ENCODE measurements around the gene SIGLEC11.
"Not testable (repeated sequence)": the region's sequence is repeated elsewhere in the genome, so short reads cannot be mapped to it uniquely, and the experiment has no call there.

SIGLEC11 gene, protein sequence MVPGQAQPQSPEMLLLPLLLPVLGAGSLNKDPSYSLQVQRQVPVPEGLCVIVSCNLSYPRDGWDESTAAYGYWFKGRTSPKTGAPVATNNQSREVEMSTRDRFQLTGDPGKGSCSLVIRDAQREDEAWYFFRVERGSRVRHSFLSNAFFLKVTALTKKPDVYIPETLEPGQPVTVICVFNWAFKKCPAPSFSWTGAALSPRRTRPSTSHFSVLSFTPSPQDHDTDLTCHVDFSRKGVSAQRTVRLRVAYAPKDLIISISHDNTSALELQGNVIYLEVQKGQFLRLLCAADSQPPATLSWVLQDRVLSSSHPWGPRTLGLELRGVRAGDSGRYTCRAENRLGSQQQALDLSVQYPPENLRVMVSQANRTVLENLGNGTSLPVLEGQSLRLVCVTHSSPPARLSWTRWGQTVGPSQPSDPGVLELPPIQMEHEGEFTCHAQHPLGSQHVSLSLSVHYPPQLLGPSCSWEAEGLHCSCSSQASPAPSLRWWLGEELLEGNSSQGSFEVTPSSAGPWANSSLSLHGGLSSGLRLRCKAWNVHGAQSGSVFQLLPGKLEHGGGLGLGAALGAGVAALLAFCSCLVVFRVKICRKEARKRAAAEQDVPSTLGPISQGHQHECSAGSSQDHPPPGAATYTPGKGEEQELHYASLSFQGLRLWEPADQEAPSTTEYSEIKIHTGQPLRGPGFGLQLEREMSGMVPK

DNA sequence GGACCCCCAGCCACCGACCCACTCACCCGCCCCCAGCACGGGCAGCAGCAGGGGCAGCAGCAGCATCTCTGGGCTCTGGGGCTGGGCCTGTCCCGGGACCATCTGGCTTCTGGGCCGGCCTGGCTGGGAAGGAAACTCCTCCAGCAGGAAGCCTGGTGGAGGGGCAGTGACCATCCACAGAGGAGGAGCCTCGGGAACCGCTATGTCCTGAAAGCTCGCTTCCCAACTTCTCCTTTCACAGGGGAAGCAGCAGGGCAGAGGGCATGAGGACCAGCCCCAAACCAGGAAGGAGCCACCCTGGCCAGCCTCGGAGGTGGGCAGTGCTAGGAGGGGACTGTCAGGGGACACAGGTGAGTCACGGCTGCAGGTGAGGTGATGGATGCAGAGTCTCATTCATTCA is at the start of gene SIGLEC11:
TSS of gene SIGLEC11 (minus strand) at position 193 of the 400 bp plus-strand sequence. CDS start at position 102, 91 bp downstream.
- DNase-seq (ENCODE audit: low read depth in 2 of 2) = not testable (repeated sequence)

DNA sequence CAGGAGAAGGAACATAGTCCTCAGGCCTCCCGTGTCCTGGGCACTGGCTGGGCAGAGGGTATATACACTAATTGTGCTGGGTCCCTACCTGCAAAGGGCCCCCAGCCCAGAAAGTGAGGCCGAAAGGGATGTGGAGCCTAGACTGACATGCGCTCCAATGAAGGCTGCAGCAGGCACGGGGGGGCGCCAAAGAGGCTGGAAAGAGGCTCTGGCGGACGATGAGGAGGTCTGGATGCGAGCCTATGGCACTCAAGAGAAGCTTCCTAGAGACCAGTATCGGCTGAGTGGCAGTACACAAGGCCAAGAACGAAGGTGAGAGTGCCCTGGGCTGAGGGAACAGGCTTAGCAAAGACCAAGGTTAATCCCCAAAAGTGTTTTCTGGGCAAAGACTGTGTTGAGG is 47.6 kb upstream of the SIGLEC11 start:
- DNase-seq (ENCODE audit: low read depth in 2 of 2) = no peak

DNA sequence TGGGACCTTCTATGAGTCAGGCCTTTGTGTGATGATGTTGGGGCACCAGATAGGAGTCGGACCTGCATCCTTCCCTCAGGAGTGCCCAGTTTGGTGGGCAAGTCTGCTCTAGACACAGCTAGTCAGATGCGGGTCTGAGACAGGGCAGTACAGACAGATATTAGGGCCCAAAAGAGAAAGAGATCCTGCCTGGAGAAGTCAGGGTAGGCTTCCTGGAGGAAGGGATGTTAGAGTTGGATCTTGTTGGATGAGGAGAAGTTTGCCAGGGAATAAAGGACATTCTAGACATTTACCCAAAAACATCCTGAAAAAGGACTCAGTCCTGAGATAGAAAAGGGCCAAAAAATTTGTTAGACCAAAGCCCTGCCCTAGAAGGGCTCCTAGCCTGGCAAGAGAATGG is 47.0 kb upstream of the SIGLEC11 start:
- DNase-seq (ENCODE audit: low read depth in 2 of 2) = no peak

DNA sequence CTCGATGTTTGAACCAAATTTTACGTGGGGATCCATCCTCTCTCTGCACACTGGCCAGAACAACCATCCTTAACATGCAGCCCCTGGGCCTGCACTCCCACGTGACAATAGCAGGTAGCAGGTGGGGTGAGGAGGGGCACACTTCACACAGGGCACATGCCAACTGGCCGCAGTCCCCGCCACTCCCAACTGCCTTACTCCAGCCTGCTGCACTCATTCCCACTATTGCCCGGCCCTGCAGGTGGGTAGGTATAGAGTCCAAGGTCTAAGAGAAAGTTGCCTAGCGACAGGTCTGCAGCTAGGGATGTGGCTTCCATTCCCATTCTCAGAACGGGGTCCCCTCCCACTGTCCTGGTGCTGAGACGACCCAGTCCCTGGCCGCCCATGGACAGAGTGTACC is 46.2 kb upstream of the SIGLEC11 start:
- no peak for DNase-seq (ENCODE audit: low read depth in 2 of 2)

DNA sequence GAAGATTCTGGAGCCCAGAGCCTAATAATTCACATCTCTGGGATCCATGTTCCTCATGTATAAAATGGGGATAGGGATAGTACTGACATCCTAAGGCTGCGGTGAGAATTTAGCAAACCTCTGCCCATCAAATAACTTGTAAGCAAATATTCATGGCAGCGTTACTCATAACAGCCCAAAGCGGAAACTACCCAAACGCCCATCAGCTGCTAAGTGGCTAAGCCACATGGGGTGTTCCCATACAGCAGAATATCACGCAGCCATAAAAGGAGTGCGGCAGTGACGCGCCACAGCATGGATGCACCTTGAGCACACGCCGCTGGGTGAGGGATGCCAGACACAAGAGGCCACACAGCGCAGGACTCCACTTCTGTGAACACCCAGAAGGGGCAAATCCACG is 44.5 kb upstream of the SIGLEC11 start:
- no peak for DNase-seq (ENCODE audit: low read depth in 2 of 2)

DNA sequence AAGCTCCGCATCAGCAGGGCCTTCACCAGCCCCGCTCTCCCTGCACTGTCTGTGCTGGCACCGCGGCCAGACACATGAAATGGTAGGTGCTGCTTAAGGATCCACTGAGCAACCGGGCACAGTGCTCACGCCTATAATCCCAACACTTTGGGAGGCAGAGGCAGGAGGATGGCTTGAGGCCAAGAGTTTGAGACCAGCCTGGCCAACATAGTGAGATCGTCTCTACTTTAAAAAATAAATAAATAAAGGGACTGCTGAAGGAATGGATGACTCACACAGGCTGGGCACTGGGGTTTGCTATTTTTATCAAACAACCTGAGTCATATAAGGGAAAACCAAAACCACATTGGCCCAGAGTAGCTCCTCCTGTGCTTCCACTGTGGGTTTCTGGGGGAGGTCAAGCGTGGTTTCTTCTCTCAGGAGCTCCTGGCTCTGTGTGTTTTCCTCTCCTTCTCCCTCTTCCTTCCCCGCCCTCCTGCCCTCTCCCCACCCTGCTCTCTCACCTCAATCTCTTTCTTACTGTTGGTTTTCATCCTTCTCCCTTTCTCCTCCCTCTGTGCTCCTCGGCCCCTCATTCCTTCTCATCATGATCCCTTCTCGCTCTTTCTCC is 42.9 kb upstream of the SIGLEC11 start:
- DNase-seq (ENCODE audit: low read depth in 2 of 2) = no peak

DNA sequence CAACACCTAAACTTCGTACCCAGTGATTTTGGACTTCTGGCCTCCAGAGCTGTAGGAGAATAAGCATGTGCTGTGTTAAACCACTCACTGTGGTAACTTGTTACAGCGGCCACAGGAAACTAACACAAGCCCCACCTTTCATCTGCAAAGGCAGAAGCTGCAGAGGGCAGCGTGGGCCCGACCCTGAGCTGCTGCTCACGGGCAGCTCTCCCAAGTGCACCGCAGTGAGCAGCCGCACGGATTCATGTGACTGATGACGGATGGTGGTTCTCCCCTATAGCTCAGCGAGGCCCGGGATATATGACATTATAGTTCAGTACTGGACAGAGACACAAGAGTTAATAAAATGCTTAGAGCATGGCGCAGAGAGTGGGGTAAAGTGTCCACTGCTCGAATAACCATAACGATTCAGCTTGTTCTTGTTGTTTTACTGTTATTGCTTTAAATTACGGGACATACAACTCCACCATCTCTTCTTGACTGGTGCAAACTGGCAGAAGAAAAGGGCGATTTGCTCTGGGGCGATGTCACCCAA is 42.3 kb upstream of the SIGLEC11 start:
- DNase-seq (ENCODE audit: low read depth in 2 of 2) = no peak

DNA sequence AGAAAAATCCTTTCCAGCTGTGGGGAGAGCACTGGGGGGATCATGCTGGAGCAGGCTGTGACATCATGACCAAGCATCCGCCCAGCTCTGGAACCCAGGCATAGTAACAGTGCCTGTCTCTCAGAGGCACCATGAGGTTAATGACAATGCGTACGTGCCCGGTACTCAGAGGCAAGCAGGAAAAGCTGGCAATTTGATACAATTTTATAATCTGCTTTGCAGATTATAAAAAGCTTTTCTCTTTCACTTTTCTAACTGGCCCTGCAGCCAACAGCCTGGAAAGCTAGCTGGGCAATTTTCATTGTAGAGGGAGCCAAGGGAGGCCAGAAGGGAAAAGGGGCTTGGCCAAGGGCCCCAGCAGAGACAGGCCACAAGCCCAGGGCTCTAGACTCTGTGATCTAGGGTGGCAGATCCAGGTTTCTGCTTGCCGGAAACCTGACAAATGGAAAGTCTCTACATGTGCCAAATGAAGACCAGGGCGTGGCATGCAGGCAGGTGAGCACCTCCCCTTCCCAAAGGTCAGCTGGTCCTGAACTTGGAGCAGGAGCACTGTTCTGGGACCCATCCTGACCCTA is 41.5 kb upstream of the SIGLEC11 start:
- DNase-seq (ENCODE audit: low read depth in 2 of 2) = no peak

DNA sequence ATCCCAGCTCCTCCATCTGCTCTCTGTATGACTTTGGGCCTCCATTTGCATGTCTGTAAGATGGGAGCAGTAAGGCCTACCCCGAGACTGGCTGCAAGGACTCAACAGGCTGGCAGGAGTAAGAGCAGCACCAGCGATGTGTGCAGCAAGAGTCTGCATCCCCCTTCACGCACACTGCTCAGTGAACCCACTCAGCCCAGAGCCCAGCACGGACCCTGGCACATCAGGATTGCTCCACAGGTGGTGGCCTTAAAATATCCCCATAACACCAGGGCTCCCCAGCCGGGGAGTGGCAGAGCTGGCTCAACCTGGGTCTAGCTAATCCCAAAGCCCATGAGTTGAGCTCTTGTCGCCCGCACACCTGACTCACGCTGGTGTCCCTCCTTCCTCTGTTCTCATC is 40.8 kb upstream of the SIGLEC11 start:
- DNase-seq (ENCODE audit: low read depth in 2 of 2) = no peak

DNA sequence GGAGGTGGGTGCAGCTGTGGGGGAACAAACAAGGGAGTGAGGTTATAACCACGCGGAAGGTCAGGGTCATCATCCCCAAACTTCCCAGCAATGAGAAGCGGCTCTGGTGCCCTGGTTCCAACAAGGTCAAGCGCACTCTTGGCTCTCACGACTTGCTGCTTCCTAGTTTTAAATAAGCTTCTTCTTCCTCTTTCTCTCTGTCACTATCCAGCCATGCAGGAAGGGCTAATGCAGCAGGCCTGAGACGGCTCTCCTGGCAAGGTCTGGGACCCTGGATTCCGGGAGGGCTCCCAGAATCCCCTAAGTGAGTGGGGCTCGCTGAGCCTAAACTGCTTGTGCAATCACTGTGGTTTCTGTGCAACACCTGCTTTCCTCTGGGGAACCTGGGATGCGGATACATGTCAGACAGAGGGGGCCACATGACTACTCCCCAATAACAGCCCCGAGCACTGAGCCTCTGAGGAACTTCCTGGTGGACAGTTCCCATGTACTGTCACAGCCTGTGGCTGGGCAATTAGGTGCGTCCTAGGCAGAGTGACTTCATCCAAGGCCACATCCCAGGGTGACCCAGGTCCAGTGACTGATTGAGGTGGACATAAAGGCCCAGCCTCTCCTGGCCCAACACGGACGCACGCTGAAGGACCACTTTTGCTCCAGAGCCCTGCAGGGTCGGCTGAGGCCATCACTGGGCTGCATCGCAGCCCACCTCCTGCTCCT is 40.0 kb upstream of the SIGLEC11 start:
- DNase-seq (ENCODE audit: low read depth in 2 of 2) = no peak

DNA sequence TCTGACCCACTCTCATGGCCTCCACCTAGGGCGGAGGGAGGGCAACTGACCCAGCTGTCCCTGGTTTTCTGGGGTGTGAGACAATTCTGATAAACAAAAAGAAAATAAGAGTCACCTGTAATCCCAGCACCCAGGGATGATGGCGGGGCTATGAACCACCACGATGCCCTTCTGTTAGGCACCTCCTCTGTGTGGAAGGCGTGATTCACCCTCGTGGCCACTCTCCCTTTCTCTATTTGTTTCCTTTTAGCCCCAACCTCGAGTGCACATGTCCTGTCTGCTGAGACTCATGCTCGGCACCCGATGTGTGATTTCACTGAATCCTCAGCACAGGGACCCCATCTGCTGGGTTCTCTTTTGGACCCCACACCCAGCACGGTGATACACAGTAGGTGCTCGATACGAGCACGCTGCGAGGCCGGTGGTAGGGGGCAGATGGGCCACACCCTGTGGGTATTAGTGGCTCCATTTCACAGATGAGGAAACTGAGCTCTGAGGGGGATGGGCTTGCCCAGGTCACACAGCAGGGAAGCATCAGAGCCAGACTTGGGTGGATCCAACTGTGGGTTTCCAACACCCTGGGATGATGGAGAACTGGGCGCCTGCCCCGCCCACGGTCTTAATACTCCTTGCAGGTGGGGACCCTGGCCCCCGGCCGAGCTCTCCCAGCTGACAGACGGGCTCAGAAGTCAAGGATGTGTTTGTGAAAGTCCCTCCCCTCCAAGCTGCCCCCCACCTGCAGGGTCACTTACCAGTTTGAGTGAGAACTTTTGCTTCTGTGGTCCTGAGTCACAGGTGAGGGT is 39.3 kb upstream of the SIGLEC11 start:
- DNase-seq (ENCODE audit: low read depth in 2 of 2) = no peak

DNA sequence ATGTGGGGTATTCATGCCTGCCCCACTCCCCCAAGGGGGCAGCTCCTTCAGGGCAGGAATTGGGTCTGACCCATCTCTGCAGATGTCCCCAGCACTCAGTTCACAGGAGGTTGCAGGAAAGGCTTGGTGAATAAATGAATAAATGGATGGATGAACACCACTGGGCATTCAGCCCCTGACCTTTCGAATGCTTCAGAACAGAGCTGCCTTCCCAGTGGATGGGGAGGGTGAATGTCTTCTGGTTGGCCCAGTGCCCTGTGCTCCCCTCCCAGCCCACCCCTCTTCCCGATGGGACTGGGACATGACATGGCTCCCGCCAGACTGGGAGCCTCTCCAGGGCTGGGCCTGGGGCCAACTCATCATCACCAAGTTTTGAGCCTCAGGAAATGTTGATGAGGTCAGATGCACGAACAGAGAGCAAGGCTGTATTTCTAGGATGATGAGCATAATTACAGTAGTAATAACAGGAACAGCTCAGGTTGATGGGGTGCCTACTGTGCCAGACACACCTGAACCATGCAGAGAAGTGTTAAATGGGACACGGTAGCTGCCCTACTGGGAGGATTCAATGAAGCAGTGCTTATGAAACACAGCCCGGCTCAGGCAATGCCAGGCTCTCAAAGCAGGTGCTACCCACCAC is 38.5 kb upstream of the SIGLEC11 start:
- no peak for DNase-seq (ENCODE audit: low read depth in 2 of 2)

DNA sequence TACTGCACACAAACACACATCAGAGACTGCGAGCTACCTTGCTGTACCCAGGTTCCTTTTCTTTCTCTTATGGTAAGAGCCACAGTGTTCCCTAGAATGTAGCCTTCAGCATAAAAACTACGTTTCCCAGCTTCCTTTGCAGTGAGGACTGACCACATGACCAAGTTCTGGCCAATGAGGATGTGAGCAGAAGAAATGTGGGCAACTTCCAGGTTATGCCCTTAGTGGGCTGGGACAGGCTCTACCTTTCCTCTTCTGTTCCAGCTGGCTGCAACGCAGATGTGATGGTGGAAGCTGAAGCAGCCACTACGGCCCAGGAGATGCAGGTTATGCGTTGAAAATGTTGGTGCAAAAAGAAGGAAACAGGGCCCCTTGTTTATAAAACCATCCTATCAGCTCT is 36.7 kb upstream of the SIGLEC11 start:
- no peak for DNase-seq (ENCODE audit: low read depth in 2 of 2)

DNA sequence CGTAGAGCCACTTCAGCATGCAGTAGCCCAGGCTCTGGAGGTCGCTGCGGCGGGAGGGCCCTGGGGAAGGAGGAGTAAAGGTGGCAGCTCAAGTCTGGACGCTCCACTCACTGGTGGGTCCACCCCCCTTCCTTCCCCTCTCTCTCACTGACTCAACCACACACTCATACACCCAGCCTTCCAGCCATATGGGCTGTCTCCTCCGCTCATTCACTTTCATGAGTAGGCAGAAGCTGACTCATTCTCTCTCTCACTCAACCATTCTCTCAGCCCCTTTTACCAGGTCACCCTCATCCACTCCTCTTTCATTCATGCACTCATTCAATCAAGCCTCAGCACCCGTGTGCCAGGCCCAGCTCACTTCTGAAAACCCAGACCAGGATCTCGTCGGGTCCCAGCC is 27.5 kb upstream of the SIGLEC11 start:
- DNase-seq (ENCODE audit: low read depth in 2 of 2) = no peak

DNA sequence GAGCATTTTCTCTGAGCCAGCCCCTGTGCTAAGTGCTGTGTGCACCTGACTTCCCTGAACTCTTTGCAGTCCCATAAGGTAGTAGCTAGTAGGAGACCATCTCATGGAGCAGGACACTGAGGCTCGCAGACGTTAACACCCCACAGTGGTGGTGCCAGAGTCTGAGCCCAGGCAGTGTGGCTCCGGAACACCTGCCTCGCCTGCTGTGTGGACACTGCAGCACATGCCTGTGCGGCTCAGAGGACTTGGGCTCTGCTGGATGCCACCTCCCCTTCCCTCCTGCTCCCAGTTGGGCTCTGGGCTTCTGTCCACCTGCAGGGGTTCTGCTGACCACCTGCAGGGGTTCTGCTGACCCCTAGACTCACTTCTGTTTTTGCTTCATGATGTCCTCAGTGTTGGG is 27.0 kb upstream of the SIGLEC11 start:
- DNase-seq (ENCODE audit: low read depth in 2 of 2) = no peak

DNA sequence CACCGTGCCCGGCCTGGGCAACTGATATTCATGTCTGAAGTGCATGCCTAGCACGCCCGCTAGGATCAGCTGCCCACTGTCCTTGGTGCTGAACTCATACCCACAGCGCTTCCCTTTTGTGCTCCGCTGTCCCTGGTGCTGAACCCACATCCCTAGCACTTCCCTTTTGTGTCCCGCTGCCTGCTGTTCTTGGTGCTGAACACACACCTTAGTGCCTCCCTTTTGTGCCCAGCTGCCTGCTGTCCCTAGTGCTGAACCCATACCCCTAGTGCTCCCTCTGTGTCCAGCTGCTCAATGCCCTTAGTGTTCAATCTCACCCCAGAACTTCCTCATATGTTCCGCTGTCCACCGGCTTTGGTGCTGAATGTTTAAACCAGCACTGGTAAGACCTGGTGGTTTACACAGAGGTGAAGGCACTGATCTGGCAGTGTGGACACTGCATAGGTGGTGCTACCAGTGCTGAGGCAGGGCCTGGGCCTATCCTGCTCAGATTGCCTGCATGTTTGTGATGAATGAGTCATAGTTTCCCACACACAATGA is 26.3 kb upstream of the SIGLEC11 start:
- peak; percentile 27 to 43 for DNase-seq (ENCODE audit: low read depth in 2 of 2)

DNA sequence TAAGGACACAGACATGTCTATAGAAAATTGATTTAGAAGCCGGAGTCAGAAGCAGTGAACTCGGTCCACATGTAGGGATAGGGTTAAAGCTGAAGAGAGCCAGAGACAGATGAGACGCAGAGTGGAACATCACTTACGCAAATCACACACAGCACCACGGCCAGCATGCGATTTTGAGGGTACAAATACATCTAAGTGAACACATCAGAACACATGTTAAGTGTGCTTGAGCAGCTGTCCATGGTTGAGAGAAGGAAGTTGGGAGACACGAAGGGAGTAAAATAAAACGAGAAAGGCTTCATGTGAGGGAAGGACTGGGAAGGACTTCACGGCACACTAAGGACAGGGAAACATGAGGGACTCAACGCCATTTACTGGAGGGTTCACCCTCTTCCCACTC is 25.4 kb upstream of the SIGLEC11 start:
- DNase-seq (ENCODE audit: low read depth in 2 of 2) = no peak

DNA sequence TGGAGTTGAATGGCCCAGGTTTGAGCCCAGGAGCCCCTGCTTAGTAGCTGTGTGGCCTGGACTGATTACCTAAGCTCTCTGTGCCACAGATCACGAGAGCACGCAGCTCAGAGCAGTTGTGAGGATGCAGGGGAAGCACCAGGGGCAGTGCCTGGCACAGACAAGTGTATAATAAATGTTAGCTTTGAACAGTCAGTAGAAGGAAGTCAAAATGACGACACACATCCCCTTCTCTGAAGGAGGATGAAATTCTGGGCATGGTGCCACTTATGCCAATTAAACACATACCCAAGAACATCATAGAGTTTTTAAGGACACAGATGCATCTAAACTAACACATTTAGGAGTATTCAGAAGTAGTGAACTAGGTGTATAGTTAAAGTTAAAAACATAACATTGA is 24.9 kb upstream of the SIGLEC11 start:
- DNase-seq (ENCODE audit: low read depth in 2 of 2) = no peak

DNA sequence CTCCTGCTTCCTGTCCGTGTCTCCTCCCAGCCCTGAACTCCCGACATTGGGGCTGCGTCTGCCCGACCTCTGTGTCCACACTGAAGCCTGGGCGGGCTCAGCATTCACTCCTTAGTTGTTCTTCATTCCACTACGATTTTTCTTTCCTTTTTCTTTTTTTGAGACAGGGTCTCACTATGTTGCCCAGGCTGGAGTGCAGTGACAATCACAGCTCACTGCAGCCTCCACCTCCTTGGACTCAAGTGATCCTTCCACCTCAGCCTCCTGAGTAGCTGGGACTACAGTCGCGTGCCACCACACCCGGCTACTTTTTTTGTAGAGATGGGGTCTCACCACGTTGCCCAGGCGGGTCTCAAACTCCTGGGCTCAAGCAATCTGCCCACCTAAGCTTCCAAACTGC is 23.5 kb upstream of the SIGLEC11 start:
- DNase-seq (ENCODE audit: low read depth in 2 of 2) = no peak

DNA sequence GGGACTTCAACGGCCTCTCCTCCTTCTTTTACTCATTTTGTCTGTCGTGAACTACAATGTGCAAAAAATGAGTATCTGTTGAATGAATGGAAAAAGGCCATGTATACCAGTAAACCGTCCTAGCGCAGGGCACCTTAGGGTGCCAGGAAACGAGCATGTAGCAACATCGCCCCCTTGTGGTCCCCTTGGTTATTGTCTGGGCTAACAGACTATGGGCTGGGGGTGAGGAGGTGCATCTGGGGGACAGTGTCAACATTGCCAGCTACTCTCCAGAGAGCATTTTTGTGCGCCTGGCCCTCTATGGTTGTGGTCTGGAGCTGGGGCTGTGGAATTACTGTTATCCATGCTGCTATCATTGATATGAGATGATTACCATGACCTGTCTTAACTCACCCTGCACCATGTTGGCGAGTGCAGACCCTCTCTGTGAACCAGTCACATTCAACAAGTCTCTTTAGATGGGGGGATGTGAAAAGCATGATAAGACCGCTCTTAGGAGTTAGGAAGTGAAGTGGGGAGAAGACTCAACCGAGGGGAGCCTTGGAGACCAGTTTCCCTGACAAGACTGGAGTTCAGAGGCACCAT is 22.8 kb upstream of the SIGLEC11 start:
- DNase-seq (ENCODE audit: low read depth in 2 of 2) = peak; percentile 57 to 90

Data from stimulated activated CD4-positive, alpha-beta T cell treated with anti-CD3 and anti-CD28 coated beads, Interleukin-1b, Interleukin-23, amount 100 ng/mL, for 1 hour (primary cell).